ENCODE measurements around the gene MED1.
"Not testable (repeated sequence)": the region's sequence is repeated elsewhere in the genome, so short reads cannot be mapped to it uniquely, and the experiment has no call there.

DNA sequence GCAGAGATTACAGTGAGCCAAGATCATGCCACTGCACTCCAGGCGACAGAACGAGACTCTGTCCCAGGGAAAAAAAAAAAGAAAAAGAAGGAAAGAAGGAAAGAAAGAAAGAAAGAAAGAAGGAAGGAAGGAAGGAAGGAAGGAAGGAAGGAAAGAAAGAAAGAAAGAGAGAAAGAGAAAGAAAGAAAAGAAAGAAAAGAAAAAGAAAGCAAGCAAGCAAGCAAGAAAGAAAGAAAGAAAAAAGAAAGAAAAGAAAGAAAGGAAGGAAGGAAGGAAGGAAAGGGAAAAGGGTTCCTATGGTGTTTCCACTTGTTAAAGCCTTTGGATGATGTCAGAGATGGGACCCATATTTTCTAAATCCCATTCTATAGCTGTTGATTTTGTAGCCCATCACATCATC, 11.2 kb downstream of the MED1 start:
- TF ChIP-seq, protein P1, sequence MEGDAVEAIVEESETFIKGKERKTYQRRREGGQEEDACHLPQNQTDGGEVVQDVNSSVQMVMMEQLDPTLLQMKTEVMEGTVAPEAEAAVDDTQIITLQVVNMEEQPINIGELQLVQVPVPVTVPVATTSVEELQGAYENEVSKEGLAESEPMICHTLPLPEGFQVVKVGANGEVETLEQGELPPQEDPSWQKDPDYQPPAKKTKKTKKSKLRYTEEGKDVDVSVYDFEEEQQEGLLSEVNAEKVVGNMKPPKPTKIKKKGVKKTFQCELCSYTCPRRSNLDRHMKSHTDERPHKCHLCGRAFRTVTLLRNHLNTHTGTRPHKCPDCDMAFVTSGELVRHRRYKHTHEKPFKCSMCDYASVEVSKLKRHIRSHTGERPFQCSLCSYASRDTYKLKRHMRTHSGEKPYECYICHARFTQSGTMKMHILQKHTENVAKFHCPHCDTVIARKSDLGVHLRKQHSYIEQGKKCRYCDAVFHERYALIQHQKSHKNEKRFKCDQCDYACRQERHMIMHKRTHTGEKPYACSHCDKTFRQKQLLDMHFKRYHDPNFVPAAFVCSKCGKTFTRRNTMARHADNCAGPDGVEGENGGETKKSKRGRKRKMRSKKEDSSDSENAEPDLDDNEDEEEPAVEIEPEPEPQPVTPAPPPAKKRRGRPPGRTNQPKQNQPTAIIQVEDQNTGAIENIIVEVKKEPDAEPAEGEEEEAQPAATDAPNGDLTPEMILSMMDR (tag by site-specific recombination; IDR thresholded peaks at IDR 0.05), result not testable (repeated sequence)
- TF ChIP-seq, protein P2, sequence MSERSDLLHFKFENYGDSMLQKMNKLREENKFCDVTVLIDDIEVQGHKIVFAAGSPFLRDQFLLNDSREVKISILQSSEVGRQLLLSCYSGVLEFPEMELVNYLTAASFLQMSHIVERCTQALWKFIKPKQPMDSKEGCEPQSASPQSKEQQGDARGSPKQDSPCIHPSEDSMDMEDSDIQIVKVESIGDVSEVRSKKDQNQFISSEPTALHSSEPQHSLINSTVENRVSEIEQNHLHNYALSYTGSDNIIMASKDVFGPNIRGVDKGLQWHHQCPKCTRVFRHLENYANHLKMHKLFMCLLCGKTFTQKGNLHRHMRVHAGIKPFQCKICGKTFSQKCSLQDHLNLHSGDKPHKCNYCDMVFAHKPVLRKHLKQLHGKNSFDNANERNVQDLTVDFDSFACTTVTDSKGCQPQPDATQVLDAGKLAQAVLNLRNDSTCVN (tag by site-specific recombination; optimal IDR thresholded peaks at IDR 0.05), result not testable (repeated sequence)
- TF ChIP-seq, protein P3, sequence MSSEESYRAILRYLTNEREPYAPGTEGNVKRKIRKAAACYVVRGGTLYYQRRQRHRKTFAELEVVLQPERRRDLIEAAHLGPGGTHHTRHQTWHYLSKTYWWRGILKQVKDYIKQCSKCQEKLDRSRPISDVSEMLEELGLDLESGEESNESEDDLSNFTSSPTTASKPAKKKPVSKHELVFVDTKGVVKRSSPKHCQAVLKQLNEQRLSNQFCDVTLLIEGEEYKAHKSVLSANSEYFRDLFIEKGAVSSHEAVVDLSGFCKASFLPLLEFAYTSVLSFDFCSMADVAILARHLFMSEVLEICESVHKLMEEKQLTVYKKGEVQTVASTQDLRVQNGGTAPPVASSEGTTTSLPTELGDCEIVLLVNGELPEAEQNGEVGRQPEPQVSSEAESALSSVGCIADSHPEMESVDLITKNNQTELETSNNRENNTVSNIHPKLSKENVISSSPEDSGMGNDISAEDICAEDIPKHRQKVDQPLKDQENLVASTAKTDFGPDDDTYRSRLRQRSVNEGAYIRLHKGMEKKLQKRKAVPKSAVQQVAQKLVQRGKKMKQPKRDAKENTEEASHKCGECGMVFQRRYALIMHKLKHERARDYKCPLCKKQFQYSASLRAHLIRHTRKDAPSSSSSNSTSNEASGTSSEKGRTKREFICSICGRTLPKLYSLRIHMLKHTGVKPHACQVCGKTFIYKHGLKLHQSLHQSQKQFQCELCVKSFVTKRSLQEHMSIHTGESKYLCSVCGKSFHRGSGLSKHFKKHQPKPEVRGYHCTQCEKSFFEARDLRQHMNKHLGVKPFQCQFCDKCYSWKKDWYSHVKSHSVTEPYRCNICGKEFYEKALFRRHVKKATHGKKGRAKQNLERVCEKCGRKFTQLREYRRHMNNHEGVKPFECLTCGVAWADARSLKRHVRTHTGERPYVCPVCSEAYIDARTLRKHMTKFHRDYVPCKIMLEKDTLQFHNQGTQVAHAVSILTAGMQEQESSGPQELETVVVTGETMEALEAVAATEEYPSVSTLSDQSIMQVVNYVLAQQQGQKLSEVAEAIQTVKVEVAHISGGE (tag by site-specific recombination; conservative IDR thresholded peaks at IDR 0.05; ENCODE audit: low read depth), result not testable (repeated sequence)
- TF ChIP-seq, protein P4, sequence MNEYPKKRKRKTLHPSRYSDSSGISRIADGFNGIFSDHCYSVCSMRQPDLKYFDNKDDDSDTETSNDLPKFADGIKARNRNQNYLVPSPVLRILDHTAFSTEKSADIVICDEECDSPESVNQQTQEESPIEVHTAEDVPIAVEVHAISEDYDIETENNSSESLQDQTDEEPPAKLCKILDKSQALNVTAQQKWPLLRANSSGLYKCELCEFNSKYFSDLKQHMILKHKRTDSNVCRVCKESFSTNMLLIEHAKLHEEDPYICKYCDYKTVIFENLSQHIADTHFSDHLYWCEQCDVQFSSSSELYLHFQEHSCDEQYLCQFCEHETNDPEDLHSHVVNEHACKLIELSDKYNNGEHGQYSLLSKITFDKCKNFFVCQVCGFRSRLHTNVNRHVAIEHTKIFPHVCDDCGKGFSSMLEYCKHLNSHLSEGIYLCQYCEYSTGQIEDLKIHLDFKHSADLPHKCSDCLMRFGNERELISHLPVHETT (tag by site-specific recombination; IDR thresholded peaks at IDR 0.05), result not testable (repeated sequence)

Data from HEK293 (cell line).